UCSD-AML1 (cell line): Measurements from ENCODE around the gene NMT1.

Experiments used
- DNase-seq: peaks from one replicate; lab custom pipeline; 2025; ENCODE audit not compliant: unreplicated experiment; lab: John Stamatoyannopoulos, UW

Gene NMT1

GRCh38 chr17:45132572-45133463 lies 71.7 kb downstream of the NMT1 start:
- peak; percentile 76 for DNase-seq

GRCh38 chr17:45135192-45135977 lies 74.3 kb downstream of the NMT1 start, which contains the start of gene ACBD4:
ACBD4 (plus strand) TSS chr17:45135687; CDS start chr17:45136145, 458 bp downstream.
- DNase-seq: peak; percentile 96

- no peak for DNase-seq
Measured at GRCh38 chr17:45135978-45136791, 75.1 kb downstream of the NMT1 start.

GRCh38 chr17:45136846-45137560 lies 75.9 kb downstream of the NMT1 start:
- DNase-seq: no peak

GRCh38 chr17:45137561-45138305 lies 76.6 kb downstream of the NMT1 start:
- no peak for DNase-seq

GRCh38 chr17:45138911-45139532 lies 77.9 kb downstream of the NMT1 start:
- no peak for DNase-seq

- no peak for DNase-seq
Measured at GRCh38 chr17:45139533-45139920, 78.4 kb downstream of the NMT1 start.

GRCh38 chr17:45143094-45143670 lies 82.1 kb downstream of the NMT1 start:
- no peak for DNase-seq

- DNase-seq: no peak
Measured at GRCh38 chr17:45143767-45144198, 82.7 kb downstream of the NMT1 start.

- no peak for DNase-seq
Measured at GRCh38 chr17:45144199-45145034, 83.3 kb downstream of the NMT1 start.

- DNase-seq: no peak
Measured at GRCh38 chr17:45145035-45145389, 83.9 kb downstream of the NMT1 start.

- no peak for DNase-seq
Measured at GRCh38 chr17:45146166-45146565, 85.0 kb downstream of the NMT1 start.

GRCh38 chr17:45146592-45146889 lies 85.4 kb downstream of the NMT1 start:
- no peak for DNase-seq

- peak; percentile 94 for DNase-seq
Measured at GRCh38 chr17:45146890-45147580, 85.9 kb downstream of the NMT1 start.

- DNase-seq: peak; percentile 94
Measured at GRCh38 chr17:45147581-45148182, 86.6 kb downstream of the NMT1 start.

- DNase-seq: peak; percentile 100
Measured at GRCh38 chr17:45148183-45149036, 87.3 kb downstream of the NMT1 start, which contains the start of gene HEXIM1. HEXIM1 (plus strand) TSS chr17:45148475; CDS start chr17:45149191, 716 bp downstream.
